B cell (primary cell): ENCODE measurements around the gene ELOVL1. TPM values are rescaled to one million over a fixed set of nuclear protein-coding genes. Genes with fewer than 3 reads are reported as not detected.

ENCODE experiments used
- ATAC-seq: fragments of 200-7000 bp; cut with Tn5 transposase; one replicate; pipeline ENCODE4 v1.10.0; 2021; ENCODE audit warnings: low read depth, mild to moderate bottlenecking, moderate number of reproducible peaks, moderate library complexity
- CTCF ChIA-PET: fragments of 350-600 bp; sonication (Branson Sonifier 250); formaldehyde crosslinking; loops from one replicate; lab custom pipeline; 2021; ENCODE audit warnings: antibody characterized with exemption, inconsistent platforms; lab: Charles Lee
- POLR2A ChIA-PET: fragments of 350-600 bp; sonication (Branson Sonifier 250); formaldehyde crosslinking; loops from one replicate; lab custom pipeline; 2021; ENCODE audit warnings: antibody characterized with exemption; lab: Charles Lee
- DNase-seq: peaks from one replicate; pipeline ENCODE4 v3.0.0; 2013
- H2AFZ ChIP-seq: 2 replicates; pipeline ENCODE4 v1.6.1; 2012; ENCODE audit warnings: mild to moderate bottlenecking, low read depth, low read length; ENCODE audit not compliant: insufficient read depth, poor library complexity, severe bottlenecking
- H3K27ac ChIP-seq, 2 donors: 1 replicate in 1 of 2; 2 replicates in 1 of 2; pipeline ENCODE4 v1.5.1; 2012 to 2013; ENCODE audit warnings: low read length in 2 of 2, mild to moderate bottlenecking in 2 of 2, moderate library complexity in 1 of 2
- H3K27me3 ChIP-seq, 4 experiments: fragments of 200-600 bp in 1 of 4; sonication (generic) in 1 of 4; replicated peaks in 1 of 4; 1 replicate in 2 of 4; 2 replicates in 2 of 4; pipeline versions ENCODE4 v1.6.1 to v1.7.0; 2013 to 2016; ENCODE audit warnings: low read length in 3 of 4, mild to moderate bottlenecking in 2 of 4, mixed read lengths in 1 of 4, moderate library complexity in 1 of 4; ENCODE audit not compliant: insufficient read depth in 4 of 4, control insufficient read depth in 3 of 4; ENCODE audit errors: control extremely low read depth in 1 of 4
- H3K36me3 ChIP-seq, 2 experiments: replicated peaks in 1 of 2; 1 replicate in 1 of 2; 2 replicates in 1 of 2; pipeline versions ENCODE4 v1.6.1 to v1.7.1; 2013; ENCODE audit warnings: low read length in 1 of 2; ENCODE audit not compliant: insufficient read depth in 2 of 2, control insufficient read depth in 1 of 2; ENCODE audit errors: control extremely low read depth in 1 of 2, extremely low read depth in 1 of 2
- H3K4me1 ChIP-seq, 2 donors: fragments of 200-600 bp in 1 of 2; sonication (generic) in 1 of 2; 1 replicate in 1 of 2; 2 replicates in 1 of 2; pipeline versions ENCODE4 v1.5.1 to v1.6.1; 2013 to 2017; ENCODE audit warnings: low read length in 2 of 2; ENCODE audit not compliant: control insufficient read depth in 2 of 2, insufficient read depth in 2 of 2
- H3K4me2 ChIP-seq: replicated peaks from 2 replicates; pipeline ENCODE3; 2012; ENCODE audit warnings: mild to moderate bottlenecking, low read depth, low read length; ENCODE audit not compliant: poor library complexity, severe bottlenecking
- H3K4me3 ChIP-seq, 5 experiments: fragments of 200-600 bp in 1 of 5; sonication (generic) in 1 of 5; 1 replicate in 3 of 5; 2 replicates in 2 of 5; pipeline versions ENCODE4 v1.5.1 to v1.7.0; 2011 to 2016; ENCODE audit warnings: low read length in 4 of 5, mild to moderate bottlenecking in 4 of 5, low read depth in 2 of 5, control low read depth in 1 of 5, moderate library complexity in 1 of 5; ENCODE audit not compliant: insufficient read depth in 1 of 5; ENCODE audit errors: control extremely low read depth in 1 of 5, extremely low read depth in 1 of 5
- H3K79me2 ChIP-seq: fragments of 200-600 bp; sonication (generic); one replicate; pipeline ENCODE4 v1.6.0; 2016; ENCODE audit warnings: low read length; ENCODE audit not compliant: control insufficient read depth, insufficient read depth
- H3K9ac ChIP-seq: fragments of 200-600 bp; sonication (generic); 2 replicates; pipeline ENCODE4 v1.6.1; 2017; ENCODE audit warnings: mild to moderate bottlenecking, low read length, moderate library complexity
- H3K9me3 ChIP-seq, 3 donors: one replicate each; pipeline versions ENCODE4 v1.6.1 to v1.7.1; 2013; ENCODE audit warnings: low read length in 2 of 3; ENCODE audit not compliant: control insufficient read depth in 2 of 3, insufficient read depth in 1 of 3; ENCODE audit errors: control extremely low read depth in 1 of 3
- H4K20me1 ChIP-seq: 2 replicates; pipeline ENCODE4 v1.6.0; 2012; ENCODE audit warnings: mild to moderate bottlenecking, low read length; ENCODE audit not compliant: insufficient read depth, control insufficient read depth, poor library complexity, severe bottlenecking
- H3K27ac Mint-ChIP-seq: one replicate; pipeline ENCODE4 v1.8.0; 2021; ENCODE audit warnings: mixed read lengths
- H3K27me3 Mint-ChIP-seq: one replicate; pipeline ENCODE4 v1.8.0; 2021; ENCODE audit warnings: mixed read lengths
- H3K4me1 Mint-ChIP-seq: one replicate; pipeline ENCODE4 v1.8.0; 2021; ENCODE audit warnings: mixed read lengths
- H3K4me3 Mint-ChIP-seq: one replicate; pipeline ENCODE4 v1.8.0; 2021; ENCODE audit warnings: mixed read lengths
- H3K9me3 Mint-ChIP-seq: one replicate; pipeline ENCODE4 v1.8.0; 2022; ENCODE audit warnings: mixed read lengths; ENCODE audit not compliant: insufficient read depth
- EZH2 ChIP-seq: IDR thresholded peaks from 2 replicates; pipeline ENCODE4 v1.6.1; 2012; ENCODE audit warnings: borderline replicate concordance, low read depth, mild to moderate bottlenecking, moderate library complexity, low read length; ENCODE audit not compliant: insufficient read depth, poor library complexity, severe bottlenecking
- WGBS: methylation state at CpG from one replicate; pipeline ENCODE4 v1.1.5; 2013; ENCODE audit warnings: missing lambda C conversion rate; ENCODE audit not compliant: insufficient coverage; 5-methylcytosine and 5-hydroxymethylcytosine counted together
- intact Hi-C: fragments of 100-400 bp; cut with micrococcal nuclease; formaldehyde crosslinking; loops from one replicate; pipeline ENCODE4 v1.10.0; 2022
- polyA plus RNA-seq: library from polyadenylated mRNA; depleted of rRNA; stranded (reverse); fragments of >200 nt; gene quantifications from 2 replicates; pipeline ENCODE4 v1.2.3, GENCODE V29; 2012
- total RNA-seq, 2 donors: library from RNA; stranded (reverse); fragments of 120-200 nt in 1 of 2; gene quantifications; 1 replicate in 1 of 2; 2 replicates in 1 of 2; pipeline versions ENCODE4 v1.2.3 to v1.2.4, GENCODE V29; 2013 to 2022
- TF ChIP-seq, protein P1 (sequence below): fragments of 200-600 bp; IDR thresholded peaks from one replicate; pipeline ENCODE4 v1.8.0; 2022; ENCODE audit warnings: antibody characterized with exemption, mild to moderate bottlenecking

Gene ELOVL1
- total and polyA plus RNA-seq, 2 donors (not counting 1 experiment from before 2014, with no cell fraction given), result 65.4 to 78.8 TPM

DNA sequence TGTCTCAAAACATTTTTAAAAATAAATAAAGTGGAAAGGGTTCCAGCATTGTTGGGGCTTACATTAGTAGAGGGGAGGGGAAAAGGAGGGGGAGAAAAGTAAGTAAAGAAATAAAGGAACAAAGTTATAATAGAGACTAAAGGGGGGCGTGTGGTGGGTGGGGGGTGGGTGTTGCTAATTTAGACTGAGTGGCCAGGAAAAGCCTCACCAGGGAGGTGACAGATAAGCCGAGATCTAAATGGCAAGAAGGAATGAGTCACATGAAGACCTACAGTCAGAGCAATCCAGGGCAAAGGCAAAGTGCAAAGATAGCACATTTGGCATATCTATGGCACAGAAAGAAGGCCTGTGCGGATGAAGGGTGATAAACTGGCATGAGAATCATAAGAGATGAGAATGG is 22.7 kb downstream of the ELOVL1 start:
- no peak for ATAC-seq
- Histone ChIP-seq H3K4me3 (no peak overlapping the region), H3K27me3 (no peaks in the 10 kb centered on the region), H3K4me1 (peaks cover 4 to 5% of the 10 kb centered on the region in 2 donors), H3K36me3 (no peaks in the 10 kb centered on the region), H4K20me1 (no peaks in the 10 kb centered on the region), H3K27ac (no peak overlapping the region), H3K79me2 (no peaks in the 10 kb centered on the region), H3K4me2 (no peak overlapping the region), H2AFZ (no peak overlapping the region), H3K9me3 (no peaks in the 10 kb centered on the region), H3K9ac (no peak overlapping the region)
- ChIA-PET POLR2A (no interaction called here), CTCF (no interaction called here)
- Mint-ChIP-seq H3K4me3 (no peak overlapping the region), H3K27ac (no peak overlapping the region), H3K27me3 (no peaks in the 10 kb centered on the region), H3K4me1 (peaks cover 13% of the 10 kb centered on the region), H3K9me3 (no peaks in the 10 kb centered on the region)
- no peak for DNase-seq
- intact Hi-C loops, result no loop called here
- no peak for TF ChIP-seq EZH2
- 84% methylated on average over 3 of the region's 3 CpGs for WGBS

DNA sequence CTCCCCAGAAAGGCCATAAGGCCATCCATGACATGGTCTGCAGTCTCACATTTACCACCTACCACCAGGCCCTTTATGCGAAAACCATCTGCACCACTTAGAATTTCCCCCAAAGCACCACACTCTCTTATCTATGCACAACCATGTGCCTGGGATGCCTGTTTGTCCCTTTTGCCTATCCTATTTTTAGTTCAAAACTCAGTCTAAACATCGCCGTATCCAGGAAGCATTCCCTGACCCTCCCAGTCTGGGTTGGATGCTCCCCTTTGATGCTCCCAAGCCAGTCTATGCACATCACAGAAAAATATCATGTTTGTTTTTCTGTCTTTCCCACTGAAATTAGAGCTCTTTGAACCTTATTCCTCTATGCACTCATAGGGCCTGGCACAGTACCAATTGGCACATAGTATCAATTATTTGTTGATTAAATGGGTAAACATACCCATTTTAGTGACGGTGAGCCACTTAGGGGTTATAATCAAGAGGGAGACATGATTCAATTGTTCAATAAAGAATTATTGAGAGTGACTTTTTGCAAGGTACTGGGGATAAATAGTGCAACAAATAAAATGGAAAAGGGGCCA is 23.5 kb downstream of the ELOVL1 start:
- ATAC-seq, result no peak
- DNase-seq, result no peak
- Mint-ChIP-seq H3K27ac (no peak overlapping the region), H3K27me3 (no peaks in the 10 kb centered on the region), H3K4me1 (peaks cover 6% of the 10 kb centered on the region), H3K9me3 (no peaks in the 10 kb centered on the region), H3K4me3 (no peak overlapping the region)
- Histone ChIP-seq H3K27me3 (no peaks in the 10 kb centered on the region), H3K4me3 (no peak overlapping the region), H2AFZ (no peak overlapping the region), H3K36me3 (no peaks in the 10 kb centered on the region), H3K27ac (no peak overlapping the region), H3K4me1 (no peaks in the 10 kb centered on the region), H3K4me2 (no peak overlapping the region), H3K9ac (no peak overlapping the region), H3K9me3 (no peaks in the 10 kb centered on the region), H4K20me1 (no peaks in the 10 kb centered on the region), H3K79me2 (no peaks in the 10 kb centered on the region)
- ChIA-PET CTCF (no interaction called here), POLR2A (no interaction called here)
- intact Hi-C loops, result no loop called here
- 94% methylated on average over 4 of the region's 4 CpGs for WGBS
- TF ChIP-seq, protein P1, sequence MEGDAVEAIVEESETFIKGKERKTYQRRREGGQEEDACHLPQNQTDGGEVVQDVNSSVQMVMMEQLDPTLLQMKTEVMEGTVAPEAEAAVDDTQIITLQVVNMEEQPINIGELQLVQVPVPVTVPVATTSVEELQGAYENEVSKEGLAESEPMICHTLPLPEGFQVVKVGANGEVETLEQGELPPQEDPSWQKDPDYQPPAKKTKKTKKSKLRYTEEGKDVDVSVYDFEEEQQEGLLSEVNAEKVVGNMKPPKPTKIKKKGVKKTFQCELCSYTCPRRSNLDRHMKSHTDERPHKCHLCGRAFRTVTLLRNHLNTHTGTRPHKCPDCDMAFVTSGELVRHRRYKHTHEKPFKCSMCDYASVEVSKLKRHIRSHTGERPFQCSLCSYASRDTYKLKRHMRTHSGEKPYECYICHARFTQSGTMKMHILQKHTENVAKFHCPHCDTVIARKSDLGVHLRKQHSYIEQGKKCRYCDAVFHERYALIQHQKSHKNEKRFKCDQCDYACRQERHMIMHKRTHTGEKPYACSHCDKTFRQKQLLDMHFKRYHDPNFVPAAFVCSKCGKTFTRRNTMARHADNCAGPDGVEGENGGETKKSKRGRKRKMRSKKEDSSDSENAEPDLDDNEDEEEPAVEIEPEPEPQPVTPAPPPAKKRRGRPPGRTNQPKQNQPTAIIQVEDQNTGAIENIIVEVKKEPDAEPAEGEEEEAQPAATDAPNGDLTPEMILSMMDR, result no peak
- no peak for TF ChIP-seq EZH2
